GM18517 (cell line): ENCODE data around the gene HACD4.

Source experiments
- ATAC-seq: cut with Tn5 transposase; IDR thresholded peaks from one replicate; pipeline ENCODE4 v1.9.1; 2021; ENCODE audit warnings: mild to moderate bottlenecking, moderate library complexity; ENCODE audit not compliant: unreplicated experiment

Gene HACD4, protein sequence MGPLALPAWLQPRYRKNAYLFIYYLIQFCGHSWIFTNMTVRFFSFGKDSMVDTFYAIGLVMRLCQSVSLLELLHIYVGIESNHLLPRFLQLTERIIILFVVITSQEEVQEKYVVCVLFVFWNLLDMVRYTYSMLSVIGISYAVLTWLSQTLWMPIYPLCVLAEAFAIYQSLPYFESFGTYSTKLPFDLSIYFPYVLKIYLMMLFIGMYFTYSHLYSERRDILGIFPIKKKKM

GRCh38 chr9:21031091-21031807, at the start of gene HACD4:
Gene HACD4, minus strand, starts transcription at chr9:21031640. Its CDS starts 50 bp downstream, at chr9:21031590.
- ATAC-seq: peak; percentile 62

DNA sequence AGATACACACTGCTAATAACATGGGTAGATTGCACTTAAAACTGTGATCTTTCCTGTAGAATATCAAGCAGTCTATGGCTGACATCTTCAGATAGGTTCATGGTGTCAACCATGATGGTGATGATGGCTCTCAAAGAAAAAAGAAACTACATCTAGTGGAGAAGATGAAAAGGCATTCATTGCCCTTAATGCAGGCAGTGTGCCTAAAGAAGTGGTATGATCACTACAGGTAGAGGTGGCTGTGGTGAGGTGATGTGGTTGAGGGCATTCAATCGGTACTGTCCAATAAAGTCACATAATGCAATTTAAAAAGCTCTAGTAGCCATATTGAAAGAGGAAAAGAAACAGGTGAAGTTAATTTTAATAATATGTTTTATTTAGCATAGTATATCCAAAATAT, 49.4 kb upstream of the HACD4 start:
- ATAC-seq: no peak

DNA sequence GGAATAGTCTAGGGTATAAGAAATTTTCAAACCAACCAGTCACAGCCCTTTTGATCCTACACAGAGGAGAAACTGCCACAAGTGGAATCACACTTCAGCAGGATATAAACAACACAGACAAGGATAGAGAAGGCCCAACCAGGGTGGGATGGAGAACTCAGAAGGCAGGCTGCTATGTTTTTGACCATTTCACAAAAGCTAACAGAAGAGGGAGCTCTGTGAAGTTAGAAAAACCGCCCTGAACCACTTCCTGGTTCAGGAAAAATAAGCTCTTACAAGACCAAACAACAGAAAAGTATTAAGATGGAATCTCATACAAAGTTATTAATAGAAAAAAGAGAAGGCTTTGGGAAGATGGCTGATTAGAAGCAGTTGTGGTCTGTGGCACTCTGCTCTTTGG, 47.3 kb upstream of the HACD4 start:
- ATAC-seq: no peak

- ATAC-seq: no peak
Observed at GRCh38 chr9:21077781-21078180, 46.3 kb upstream of the HACD4 start, which contains the start of gene IFNB1. Gene IFNB1, minus strand, starts transcription at chr9:21077942. Its CDS starts 73 bp downstream, at chr9:21077869.

DNA sequence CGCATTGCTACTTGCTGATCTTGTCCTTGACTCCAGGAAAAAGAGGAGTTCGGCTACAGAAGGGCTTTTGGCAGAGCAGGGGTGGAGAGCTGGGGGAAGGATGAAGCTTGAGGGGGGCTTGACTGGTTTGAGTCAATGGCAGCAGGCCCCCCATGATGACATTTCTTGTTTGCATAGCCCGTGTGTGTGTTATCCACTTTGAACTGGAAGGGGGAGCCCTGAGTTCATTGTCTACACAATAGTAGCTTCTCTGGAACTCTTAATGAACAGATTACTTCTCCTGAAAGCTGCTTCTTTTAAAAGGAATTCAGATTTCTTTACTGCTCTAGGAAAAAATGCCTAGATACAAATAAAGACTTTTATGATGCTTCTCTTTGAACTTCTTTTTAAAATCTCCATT, 44.0 kb upstream of the HACD4 start:
- ATAC-seq: no peak

- no peak for ATAC-seq
Observed at GRCh38 chr9:21070906-21071305, 39.5 kb upstream of the HACD4 start.

GRCh38 chr9:21070171-21070571, 38.7 kb upstream of the HACD4 start:
- peak; percentile 52 for ATAC-seq

GRCh38 chr9:21060919-21061561, 29.6 kb upstream of the HACD4 start:
- ATAC-seq: no peak

DNA sequence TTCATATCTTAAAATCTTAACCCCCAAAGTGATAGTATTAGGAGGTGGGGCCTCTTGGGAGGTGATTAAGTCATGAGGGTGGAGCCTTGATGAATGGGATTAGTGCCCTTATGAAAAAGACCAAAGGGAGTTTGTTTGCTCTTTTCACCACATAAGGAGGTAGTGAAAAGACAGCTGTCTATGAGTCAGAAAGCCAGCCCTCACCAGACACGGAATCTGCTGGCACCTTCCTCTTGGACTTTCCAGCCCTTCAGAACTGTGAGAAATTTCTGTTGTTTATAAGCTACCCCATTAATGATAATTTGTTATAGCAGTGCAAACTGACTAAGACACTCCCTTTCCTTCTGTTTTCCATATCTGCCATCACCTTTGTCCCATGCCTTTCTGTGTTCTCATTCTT, 25.5 kb upstream of the HACD4 start:
- no peak for ATAC-seq

DNA sequence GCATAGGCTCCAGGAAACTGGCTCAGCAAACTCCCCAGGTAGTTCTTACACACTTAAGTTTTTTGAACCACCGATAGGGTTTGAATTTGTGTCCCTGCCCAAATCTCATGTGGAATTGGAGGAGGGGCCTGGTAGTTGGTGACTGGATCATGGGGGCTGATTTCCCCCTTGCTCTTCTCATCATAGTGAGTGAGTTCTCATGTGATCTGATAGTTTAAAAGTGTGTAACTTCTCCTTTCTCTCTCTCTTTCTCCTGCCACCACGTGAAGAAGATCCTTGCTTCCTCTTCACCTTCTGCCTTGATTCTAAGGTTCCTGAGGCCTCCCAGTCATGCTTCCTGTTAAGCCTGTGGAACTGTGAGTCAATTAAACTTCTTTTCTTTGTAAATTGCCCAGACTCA, 22.4 kb upstream of the HACD4 start:
- ATAC-seq: no peak

- no peak for ATAC-seq
Observed at GRCh38 chr9:21047281-21047691, 15.8 kb upstream of the HACD4 start.

- no peak for ATAC-seq
Observed at GRCh38 chr9:21043841-21044240, 12.4 kb upstream of the HACD4 start.

DNA sequence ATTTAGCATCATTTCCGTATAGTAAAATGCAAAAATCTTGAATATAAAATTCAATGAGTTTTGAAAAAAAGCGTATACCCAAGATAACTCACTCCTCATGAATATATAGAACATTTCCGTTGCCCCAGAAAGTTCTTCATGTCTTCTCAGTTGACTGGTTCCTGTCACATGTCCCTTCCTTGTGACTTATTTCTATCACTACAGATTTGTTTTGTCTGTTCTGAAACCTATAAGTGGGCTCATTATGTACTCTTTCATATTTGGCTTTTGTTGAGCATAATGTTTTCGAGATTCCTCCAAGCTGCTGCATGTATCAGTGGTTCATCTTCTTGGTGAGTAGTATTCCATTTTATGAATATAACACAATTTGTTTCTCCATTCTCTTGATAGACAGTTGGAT, 11.0 kb upstream of the HACD4 start:
- ATAC-seq: no peak

DNA sequence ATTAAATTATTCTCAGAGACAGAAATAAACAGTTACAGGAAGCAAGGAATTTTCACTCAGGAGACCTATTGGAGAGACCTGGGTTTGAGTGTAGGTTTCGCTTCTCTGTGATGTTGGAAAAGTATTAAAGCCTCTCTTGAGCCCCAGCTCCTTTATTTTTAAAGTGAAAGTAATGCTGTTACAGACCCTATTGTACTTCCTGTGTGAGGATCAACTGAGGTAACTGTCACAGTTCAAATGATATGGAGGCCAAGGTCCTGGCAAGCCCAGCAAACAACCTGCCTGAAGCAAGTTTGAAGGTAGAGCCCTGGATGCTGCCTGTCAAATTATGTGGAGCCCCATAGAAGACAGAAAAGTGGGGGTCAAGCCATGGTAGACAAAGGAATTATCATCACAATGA, 7.9 kb upstream of the HACD4 start:
- no peak for ATAC-seq

DNA sequence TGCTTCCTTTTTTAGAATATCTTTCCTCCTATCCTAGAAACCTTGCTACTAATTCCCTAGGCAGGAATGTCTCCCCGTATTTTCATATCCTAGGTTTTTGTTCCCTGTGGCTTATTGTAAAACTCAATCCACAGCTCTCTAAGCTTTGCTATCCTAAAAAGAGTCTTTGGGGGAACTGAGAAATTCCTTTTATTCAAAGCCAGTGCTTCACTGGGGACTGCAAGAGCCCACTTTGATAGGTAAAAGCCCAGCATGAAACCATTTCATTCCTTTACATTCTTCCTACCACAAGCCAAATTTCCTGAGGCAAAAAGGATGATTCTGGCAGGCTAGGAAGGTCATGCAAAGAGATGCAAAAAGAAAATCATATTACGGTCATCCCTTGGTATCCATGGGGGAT, 5.8 kb upstream of the HACD4 start:
- ATAC-seq: no peak

DNA sequence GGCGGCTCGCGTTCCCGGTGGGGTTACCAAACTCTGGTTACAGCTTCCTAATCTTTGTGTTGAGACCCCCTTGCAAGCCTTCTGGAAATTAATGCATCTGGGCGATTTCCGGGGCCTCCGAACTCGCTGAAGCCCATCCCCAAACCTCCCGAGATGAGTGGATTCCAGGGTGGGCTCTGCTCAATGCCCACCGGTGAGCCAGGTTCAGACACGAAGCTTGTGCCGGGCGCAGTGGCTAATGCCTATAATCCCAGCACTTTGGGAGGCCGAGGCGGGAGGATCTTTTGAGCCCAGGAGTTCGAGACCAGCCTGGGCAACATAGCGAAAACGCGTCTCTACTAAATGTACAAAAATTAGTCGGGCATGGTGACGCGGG, 356 bp upstream of the HACD4 start:
- ATAC-seq: no peak

- ATAC-seq: peak; percentile 87
Observed at GRCh38 chr9:21030389-21031035, 928 bp downstream of the HACD4 start.

DNA sequence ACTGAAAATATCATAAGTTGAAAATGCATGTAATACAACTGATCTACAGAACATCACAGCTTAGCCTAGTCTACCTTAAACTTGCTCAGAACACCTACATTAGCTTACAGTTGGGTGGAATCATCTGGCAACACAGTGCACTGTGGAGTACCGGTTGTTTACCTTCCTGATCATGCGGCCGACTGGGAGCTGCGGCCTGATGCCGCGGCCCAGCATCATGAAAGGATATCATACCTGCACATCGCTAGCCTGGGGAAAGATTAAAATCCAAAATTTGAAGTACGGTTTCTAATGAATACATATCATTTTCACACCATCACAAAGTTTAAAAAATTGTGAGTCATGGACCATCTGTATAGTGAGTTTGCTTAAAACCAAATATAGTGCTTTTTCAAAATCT, 1.8 kb downstream of the HACD4 start:
- ATAC-seq: no peak

- ATAC-seq: no peak
Observed at GRCh38 chr9:21028466-21028865, 3.0 kb downstream of the HACD4 start.

- no peak for ATAC-seq
Observed at GRCh38 chr9:21027295-21027694, 4.1 kb downstream of the HACD4 start.

DNA sequence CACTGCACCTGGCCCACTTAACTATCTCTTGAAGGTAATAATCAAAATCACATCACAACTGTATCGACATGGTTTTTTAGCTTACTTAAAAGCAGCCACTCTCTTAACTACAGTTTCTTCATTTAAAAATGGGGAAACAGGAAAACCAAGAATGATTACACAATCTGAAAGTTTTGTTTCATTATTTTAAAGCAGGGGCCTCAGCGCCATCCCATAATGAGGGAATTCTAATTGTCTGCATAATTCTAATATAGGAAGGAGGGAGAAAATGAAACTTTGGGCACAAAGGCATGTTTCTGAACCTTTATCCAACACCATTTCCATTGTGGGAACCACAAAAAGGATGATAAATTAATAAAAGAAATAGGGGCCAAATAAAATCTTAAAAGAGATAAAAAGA, 7.6 kb downstream of the HACD4 start:
- ATAC-seq: no peak

DNA sequence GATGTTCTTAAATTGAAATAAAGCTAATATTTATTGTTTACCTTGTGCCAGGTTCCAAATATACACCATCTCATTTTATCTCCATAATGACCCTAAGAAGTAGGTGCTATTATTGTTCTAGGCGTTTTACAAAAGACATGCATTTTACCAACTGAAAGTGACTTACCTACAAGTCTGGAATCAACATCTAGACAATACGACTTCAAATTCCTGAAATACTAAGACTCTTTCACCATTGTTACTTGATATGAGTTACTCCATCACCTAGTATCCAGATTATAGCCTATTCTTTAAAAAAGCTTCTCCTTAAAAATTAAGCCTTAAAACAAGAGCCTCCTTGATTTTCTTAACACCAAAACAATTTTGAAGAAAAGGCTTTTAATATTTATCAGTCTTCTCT, 13.3 kb downstream of the HACD4 start:
- ATAC-seq: no peak
